ENCODE results near the gene ARAP2. TPM values are rescaled to one million over a fixed set of nuclear protein-coding genes. Genes with fewer than 3 reads are reported as not detected.

The ARAP2 gene
- total and polyA plus RNA-seq, 2 of the 13 experiments (the other 11 are each of a cell fraction or from before 2014, with no cell fraction given) = 0.37 to 1.4 TPM

- DNase-seq (ENCODE audit: low spot score) (no peak), FAIRE-seq (no peak), ATAC-seq (no peak)
- ChIA-PET CTCF (ENCODE audit: low intra/inter-chr PET ratio, low total read pairs) (no interaction called here), POLR2A (no interaction called here)
- no peak overlapping the region for H3K4me3 ChIP-seq (replicated peaks in 1 of 3; ENCODE audit: insufficient read depth in 1 of 3, low read depth in 2 of 3, low read length in 3 of 3)
- no peak overlapping the region for H3K4me2 ChIP-seq (ENCODE audit: low read depth, low read length)
- no peaks in the 10 kb centered on the region for H3K36me3 ChIP-seq (replicated peaks in 1 of 2; ENCODE audit: control insufficient read depth in 1 of 2, insufficient read depth in 2 of 2, low read length in 2 of 2)
- H3K9me3 ChIP-seq (ENCODE audit: low read length) = no peaks in the 10 kb centered on the region
- no peaks in the 10 kb centered on the region for H3K27me3 ChIP-seq (ENCODE audit: control insufficient read depth in 1 of 2, insufficient read depth in 2 of 2, low read length in 2 of 2)
- intact Hi-C loops (cut with micrococcal nuclease; ENCODE audit: unreplicated experiment) (no loop called here), in situ Hi-C loops (cut with HindIII; ENCODE audit: extremely low pct_ligation_motif_present, low pct_unique_long_range_greater_than_20kb) (no loop called here)
- H3K27ac ChIP-seq (ENCODE audit: extremely low read length, insufficient read depth, low read length) = no peak overlapping the region
- H3K4me1 ChIP-seq (ENCODE audit: insufficient read depth, low read length) = no peaks in the 10 kb centered on the region
- no peaks in the 10 kb centered on the region for H3K79me2 ChIP-seq (ENCODE audit: insufficient read depth, low read length)
- H2AFZ ChIP-seq (ENCODE audit: low read length) = no peak overlapping the region
- no peaks in the 10 kb centered on the region for H4K20me1 ChIP-seq (ENCODE audit: insufficient read depth, low read length)
- no peak overlapping the region for H3K9ac ChIP-seq (ENCODE audit: insufficient read depth, low read depth, low read length)
- BruUV-seq (replicated peaks) = no TSS peak
- 59% methylated on average over 4 of the region's 4 CpGs for WGBS (ENCODE audit: low lambda C conversion rate)
- TF ChIP-seq PATZ1 (CRISPR knock-in tag; IDR thresholded peaks at IDR 0.05) (no peak), TOPORS (CRISPR knock-in tag; IDR thresholded peaks at IDR 0.05) (no peak), MED13 (CRISPR knock-in tag; IDR thresholded peaks at IDR 0.05) (no peak), NFAT5 (CRISPR knock-in tag; IDR thresholded peaks at IDR 0.05) (no peak), ZNF646 (CRISPR knock-in tag; IDR thresholded peaks at IDR 0.05) (no peak), ZNF678 (CRISPR knock-in tag; IDR thresholded peaks at IDR 0.05) (no peak), MED1 (CRISPR knock-in tag; IDR thresholded peaks at IDR 0.05) (no peak)
Measured at GRCh38 chr4:36208893-36209473, 35.3 kb downstream of the ARAP2 start.
